ENCODE data around the gene TUBA3E.
"Not testable (repeated sequence)": the region's sequence is repeated elsewhere in the genome, so short reads cannot be mapped to it uniquely, and the experiment has no call there.

The TUBA3E gene

DNA sequence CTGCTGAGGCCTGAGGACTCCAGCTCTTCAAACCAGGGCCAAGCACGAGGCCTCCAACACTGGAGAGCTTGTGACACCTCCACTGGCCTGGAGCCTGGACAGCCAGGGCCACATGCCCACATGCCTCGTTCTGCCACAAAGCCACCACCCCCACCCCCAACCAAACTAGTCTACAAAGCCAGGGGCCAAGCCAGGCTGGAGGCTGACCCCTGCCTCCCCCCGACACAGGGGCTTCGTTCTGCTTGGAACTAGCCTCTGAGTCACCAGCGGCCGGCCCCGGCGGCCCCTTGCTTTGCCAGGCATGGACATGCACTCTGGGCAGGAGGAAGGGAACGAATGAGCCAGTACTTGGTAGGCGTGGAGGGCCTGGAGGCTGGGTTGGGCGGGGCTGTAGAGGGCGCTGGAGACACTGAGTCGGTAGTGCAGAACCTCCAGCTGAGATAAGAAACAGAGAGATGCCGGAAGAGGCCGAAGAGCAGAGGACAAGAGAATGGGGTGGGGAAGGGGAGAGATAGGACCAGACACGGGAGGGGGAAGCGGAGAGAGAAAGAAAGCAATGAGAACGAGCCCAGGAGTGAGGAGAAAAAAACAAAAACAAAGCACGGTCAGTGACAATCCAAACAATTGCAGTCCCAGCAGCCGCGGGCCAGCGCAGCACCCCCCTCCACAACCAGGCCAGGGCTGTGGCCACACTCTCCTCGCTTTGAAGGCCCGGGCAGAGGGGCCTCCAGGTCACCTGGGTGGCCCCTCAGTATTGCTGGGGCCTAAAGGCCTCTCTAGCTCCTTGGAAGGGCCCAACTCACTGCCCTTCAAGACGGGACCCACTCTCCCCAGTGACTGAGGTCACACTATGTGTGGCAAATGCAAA lies 37.2 kb downstream of the TUBA3E start:
- not testable (repeated sequence) for DNase-seq

DNA sequence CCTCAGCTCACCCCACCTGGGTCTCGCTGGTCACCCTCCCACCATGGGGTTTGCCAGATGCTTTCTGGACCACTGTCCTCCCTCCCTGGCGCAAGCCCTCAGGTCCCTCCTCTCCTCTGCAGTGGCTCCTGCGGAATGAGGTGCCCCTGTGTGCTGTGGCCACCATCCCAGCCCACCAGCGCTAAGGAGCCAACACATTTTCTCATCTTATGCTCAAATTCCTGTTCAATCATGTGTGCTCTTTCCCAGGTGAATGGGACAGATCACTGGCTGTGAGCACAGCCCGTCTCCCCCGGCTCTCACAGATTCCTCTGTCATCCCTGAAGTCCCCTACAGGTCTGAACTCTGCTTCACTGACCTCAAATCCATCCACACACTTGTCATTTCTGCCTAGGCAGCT lies 38.1 kb downstream of the TUBA3E start:
- DNase-seq, result no peak

DNA sequence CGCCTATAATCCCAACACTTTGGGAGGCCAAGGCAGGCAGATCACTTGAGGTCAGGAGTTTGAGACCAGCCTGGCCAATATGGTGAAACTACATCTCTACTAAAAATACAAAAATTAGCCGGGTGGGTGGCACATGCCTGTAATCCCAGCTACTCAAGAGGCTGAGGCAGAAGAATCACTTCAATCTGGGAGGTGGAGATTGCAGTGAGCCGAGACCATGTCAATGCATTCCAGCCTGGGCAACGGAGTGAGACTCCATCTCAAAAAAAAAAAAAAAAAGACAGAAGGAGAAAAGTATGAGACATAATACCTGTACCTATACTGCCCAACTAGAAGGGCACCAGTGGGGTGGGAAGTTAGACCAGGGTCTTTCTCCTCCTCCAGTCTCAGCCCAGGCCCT lies 38.9 kb downstream of the TUBA3E start:
- DNase-seq, result not testable (repeated sequence)

DNA sequence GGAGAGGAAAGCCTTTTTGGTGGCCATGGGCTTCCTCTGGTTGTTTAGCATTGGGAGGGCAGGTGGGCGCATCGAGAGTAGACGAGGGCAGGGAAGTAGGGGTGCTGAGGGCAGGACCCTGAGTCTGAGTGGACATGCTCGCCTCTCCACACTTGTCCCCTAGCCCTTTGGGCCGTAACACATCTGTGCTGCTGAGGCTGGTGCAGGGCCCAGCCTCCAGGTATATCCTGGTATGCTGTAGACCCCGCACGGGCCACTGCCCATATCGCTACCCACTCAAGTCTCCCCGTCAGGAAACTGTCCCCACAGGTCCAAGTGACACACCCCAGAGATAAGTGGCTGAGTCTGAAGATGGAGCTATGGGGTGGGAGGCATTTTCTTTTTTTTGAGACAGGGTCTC lies 39.6 kb downstream of the TUBA3E start:
- no peak for DNase-seq

DNA sequence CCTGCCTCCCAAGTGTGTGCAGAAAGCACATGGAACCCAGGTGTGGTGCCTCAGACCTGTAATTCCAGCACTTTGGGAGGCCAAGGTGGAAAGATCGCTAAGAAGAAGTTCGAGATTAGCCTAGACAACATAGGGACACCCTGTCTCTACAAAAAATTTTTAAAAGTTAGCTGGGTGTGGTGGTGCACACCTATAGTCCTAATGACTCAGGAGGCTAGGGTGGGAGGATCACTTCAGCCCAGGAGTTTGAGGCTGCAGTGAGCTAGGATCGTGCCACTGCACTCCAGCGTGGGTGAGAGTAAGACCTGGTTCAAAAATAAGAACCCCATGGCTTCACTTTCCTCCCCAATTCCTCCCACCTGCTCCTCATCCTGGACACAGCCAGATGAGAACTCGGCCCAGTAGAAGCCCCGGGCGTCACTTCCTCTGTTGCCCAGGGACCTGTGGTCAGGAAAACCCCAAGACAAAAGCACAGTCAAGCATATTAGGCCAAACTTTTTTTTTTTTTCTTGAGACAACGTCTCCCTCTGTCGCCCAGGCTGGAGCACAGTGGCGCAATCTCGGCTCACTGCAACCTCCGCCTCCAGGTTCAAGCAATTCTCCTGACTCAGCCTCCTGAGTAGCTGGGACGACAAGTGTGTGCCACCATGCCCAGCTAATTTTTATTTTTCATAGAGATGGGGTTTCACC lies 40.3 kb downstream of the TUBA3E start:
- DNase-seq, result not testable (repeated sequence)

DNA sequence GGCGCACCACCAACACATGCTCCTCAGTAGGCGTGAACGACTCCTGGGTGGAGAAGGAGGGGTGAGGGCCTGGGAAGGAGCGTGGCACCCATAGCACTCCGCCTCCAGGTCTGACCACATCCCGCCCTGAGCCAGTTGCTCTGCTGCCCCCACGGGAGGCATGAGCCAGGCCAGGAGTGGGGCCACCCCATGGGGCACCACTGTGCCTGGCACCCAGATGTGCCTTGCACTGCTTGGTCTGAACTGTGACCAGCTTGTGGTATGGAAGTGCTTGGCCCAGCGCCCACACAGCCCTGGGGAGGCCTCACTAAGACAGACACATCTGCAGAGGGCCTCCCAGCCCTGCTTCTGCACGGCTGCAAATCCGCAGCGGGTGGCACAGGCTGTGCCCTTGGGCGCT lies 40.9 kb downstream of the TUBA3E start:
- DNase-seq, result not testable (repeated sequence)

DNA sequence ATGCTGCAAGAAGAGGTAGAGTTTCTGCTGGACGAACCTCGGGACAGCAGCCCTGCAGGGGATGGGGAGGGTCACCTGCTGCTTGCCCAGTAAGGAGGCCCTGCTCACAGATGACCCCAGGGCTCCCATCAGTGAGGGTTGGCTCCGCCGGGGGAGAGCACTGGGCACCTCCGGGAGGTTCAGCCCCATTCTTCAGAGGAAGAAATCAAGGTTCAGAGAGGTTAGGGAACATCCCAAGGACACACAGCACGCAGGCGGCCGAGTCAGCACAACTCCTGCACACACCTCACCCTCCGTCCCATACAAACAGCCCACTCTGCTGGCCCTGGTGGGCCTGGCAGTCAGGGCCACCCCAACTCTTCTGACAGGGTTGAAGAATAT lies 41.6 kb downstream of the TUBA3E start:
- no peak for DNase-seq

DNA sequence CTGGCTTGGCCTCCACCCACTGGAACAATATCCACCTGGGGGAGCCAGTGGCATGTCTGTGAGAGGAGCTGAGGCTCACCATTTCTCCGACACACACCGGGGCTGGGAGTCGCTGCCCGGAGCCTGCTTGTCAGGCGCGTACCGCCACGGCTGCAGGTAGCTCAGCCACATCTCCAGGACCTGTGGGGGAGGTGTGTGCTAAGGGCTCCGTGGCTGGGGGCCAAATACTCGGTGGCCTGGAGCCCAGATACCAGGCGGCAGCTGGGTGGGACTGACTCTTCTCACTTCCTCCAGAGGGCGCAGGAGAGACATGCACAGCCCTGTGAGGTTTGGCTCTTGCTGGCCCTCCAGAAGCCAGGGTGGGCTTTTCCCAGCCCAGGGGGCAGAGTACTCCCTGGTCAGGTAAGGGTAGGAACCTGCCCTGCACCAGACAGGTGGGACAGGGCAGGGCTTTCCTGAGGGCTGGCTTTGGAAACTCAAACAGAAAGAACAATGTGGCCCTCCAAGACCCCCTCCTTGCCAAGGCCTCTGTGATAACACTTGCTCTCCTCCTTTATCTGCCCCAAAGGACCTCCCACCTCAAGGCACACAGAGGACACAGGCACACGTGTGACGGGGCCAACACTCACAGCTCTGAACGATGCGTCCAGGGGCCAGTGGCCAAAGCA lies 42.1 kb downstream of the TUBA3E start:
- not testable (repeated sequence) for DNase-seq

DNA sequence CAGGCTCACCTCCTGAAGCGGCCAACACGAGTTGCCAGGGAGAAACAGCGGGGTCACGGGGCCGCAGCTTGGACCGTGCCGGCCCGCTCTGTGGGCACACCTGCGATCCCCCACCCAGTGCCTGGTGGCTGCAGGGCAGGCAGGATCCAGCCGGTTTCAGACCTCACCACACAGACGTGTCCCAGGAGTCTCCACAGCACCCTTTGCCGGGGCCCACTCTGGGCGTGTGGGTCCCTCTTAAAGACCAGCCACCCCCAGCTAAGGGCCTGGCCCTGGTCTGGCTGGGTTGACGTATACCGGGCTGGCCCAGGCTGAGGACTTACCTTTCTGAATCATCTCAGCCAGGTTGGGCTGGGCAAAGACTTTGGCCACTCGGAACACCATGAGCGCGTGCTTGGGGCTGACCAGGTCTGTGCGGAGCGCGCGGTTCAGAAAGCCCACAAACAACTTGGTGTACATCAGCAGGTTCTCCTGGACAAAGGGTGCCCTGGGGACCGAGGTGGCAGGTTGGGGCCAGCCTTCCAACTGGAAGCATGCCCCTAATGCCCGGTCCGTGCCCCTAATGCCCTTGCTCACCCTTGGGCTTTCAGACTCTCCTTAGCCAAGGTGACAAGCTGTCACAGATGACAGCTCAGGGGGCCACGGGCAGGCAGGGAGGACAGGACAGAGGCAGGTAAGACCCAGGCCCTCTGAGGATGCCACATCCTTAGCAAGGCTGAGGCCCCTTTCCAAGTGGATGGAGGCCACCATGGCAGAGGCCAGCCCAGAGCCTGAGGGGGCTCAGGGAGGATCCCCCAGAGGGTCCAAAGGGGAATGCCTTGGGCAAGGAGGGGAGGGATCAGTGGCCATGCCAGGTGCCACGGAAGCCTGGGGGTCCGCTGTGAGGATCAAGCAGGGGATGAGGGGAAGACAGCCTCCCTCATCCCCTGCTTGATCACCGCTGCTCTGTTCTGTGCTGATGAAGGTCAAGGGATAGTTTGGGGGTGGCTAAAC lies 43.2 kb downstream of the TUBA3E start:
- no peak for DNase-seq

DNA sequence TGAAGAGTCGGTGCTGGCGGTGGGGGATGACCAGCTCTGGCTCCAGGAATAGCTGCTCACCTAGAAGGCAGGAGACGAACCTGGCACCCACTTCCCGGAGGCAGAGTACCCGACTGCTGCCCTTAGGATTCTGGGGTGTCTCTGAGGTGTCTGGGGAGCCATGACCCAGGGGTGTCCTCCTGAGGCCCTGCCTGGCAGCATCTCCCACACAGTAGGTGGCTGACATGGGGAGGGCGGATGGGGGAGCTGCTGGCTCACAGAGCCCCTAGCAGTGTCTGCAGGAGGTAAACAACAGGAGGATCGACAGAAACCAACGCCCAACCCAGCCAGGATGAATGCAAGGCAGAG lies 43.8 kb downstream of the TUBA3E start:
- DNase-seq, result not testable (repeated sequence)

DNA sequence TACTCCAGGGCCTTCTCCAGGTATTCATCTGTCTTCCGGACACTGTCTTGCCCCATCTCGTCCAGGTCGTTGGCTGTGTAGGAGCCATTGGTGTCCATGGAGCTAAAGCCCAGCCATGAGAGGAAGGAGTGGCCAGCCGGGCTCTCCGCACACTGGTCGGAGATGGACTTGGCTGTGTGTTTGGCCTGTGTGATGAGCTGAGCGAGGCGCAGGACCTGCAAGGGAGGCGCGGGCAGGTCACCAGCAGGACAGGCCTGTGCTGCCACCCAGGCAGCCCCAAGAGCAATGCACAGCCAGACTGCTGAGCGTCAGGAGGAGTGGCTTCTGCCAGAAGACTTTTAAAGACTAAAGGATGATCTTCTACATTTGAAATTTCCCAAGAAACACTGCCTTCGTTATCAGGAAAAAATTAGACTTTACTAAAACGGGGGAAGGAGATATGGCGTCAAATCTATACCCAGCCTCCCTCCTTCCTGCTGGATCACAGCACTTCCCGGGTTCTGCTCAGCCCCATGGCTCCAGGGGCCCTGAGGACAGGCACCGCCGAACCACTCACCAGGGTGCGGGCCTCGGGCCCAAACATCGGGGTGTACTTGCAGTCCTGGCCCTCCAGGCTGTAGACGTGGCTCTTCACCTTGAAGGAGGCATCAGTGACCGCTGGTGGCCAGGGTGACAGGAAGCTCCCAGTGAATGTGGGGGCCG lies 44.4 kb downstream of the TUBA3E start:
- DNase-seq, result not testable (repeated sequence)

DNA sequence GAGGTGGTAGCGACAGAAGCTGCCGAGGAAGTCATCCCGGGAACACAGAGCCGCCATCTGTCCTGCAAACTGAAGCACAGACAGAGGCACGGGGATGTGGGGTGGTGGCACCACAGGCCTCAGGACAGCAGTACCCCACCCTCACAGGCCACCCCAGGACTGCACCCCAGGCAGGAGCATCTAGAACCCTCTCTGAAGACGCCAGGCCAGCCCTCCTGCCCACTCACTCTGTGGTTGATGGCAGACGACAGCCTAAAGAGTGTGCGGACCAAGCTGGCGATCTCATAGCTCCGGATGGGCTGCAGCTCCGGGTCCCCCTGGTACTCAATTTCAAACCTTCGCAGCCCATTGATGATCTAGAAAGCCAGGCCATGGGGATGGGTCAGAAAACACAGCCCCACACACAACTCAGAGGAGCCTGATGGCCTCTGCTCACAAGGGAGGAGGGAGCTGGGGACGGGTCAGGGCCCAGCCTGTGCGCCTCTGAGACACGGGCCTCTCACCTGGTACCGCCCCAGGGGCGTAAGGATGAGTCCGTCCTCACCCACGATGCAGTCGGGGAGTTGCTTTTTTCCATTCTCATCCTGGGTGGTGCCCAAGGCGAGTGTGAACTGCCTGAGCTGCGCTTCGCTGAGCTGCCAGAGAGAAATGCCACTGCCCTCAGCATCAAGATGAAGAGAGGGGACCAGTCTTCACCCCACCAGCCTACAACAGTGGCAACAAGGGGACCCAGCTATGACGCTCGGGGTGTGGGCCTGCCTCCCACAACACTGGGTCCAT lies 45.2 kb downstream of the TUBA3E start:
- no peak for DNase-seq

DNA sequence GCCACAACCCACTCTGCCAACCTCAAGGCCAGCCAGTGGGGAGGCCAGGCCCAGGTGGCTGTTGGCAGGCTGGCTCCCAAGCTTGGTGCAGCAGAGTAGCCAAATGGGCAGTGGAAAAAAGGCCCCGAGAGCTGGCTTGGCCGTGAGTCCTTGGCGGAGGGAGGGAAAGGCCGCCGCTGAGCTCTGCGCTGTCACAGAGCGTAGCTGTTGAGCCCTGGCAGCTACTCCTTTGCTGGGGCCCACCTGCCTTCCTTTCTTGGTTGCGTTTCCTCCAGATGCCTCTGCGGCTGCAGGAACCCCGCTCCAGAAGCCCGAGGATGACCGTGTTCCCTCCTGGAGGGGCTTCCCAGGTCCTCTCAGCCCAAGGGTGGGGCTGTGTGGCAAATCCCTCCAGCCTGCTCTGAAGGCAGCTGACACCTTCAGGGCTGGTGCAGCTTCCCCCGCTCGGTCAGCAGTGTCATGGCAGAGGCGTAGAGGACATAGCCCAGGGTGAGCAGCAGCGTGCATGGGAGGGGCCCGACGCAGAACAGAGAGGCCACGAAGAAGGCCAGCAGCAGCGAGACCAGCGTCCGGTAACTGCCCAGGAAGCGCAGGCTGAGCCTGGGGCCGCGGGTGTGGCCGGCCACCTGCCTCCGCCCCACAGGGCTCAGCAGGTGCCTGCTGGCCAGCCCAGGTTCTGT lies 46.0 kb downstream of the TUBA3E start:
- DNase-seq, result not testable (repeated sequence)

DNA sequence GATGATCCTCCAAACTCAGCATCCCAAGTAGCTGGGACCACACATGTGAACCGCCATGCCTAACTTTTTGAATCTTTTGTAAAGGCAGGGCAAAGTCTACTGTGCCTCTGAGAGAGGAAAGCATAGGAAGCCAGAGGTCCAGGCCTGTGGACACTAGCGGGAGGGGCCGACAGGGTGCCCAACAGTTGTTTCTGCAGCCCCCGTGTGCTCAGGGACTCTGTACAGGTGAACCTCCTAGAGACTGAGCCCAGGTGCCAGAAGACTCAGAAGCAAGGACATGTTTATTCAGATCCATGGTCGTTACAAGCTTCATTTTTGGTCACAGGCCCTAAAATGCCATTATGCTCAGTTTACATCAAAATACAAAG lies 47.1 kb downstream of the TUBA3E start:
- not testable (repeated sequence) for DNase-seq

DNA sequence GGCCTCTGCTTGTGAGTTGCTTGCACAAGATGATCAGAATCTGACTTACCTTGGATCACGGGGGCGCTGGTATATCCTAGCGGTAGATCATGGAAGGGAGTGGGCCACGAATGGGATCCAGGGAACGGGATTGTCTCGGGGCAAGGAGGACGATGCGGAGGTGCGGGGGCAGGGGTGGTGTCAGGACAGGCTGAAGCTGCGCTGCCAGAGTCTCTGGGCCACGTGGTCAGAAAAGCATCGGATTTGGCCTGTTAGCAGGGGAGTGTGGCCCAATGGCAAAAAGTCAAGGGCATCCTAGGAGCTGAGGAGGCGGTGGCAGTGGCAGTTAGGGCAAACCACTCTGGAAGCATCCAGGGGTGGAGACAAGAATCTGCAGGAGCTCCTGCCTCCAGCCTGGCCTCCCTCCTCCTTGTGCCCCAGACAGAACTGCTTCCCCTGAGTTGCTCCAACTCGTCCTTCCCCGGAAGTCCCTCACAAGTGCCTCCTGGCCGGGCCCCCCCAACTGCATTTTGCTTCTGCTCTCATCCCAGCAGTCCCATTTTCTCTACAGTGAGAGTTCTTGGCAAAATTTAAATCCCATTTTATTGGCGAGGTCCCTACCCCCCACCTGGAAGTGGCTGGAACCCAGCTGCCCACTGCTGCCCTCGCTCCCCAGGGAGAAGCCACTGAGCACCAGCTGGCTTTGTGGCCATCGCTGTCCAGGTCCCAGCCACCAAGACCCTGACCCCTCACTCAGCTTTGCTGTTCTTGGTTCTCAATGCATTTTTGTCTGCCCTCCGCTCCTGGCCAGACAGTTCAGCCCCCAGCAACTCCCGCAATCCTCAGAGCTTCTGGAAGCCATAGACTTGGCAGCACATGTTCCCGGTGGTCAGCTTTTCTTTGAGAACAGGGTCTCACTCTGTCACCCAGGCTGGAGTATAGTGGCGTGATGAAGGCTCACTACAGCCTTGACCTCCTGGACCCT lies 47.8 kb downstream of the TUBA3E start:
- no peak for DNase-seq

DNA sequence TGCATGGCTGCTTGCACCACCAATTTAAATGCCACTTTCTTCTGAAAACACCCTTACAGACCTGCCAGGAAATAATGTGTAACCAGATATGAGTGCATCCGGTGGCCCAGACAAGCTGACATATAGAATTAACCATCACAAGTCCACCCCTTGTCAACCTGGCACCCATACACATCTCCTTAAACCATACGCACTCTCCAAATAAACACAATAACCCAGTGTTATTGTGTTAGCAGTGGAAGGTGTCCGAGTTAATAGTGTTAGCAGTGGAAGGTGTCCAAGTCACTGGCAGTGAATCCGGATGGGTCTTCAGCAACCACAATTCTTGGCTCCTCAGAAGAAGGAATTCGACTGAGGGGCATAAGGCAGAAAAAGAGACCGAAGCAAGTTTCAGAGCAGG lies 49.7 kb downstream of the TUBA3E start:
- not testable (repeated sequence) for DNase-seq

DNA sequence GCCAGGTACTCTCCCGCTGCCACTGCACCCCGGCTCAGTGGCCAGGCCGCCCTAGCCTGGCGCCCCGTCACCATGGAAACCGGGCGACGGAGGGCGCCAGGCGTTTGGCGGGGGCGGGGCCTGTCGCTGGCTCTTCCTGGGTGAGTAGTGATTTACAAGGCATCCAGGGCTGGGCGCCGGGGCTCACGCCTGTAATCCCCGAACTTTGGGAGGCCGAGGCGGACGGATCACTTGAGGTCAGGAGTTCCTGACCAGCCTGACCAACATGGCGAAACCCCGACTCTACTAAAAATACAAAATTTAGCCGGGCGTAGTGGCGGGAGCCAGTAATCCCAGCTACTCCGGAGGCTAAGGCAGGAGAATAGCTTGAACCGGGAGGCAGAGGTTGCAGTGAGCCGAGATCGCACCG lies 53.2 kb downstream of the TUBA3E start, which contains the start of gene CCDC74B:
Gene CCDC74B (minus strand): TSS at position 107 of the 409 bp plus-strand sequence. CDS start 116 bp downstream, outside the sequence.
- not testable (repeated sequence) for DNase-seq

DNA sequence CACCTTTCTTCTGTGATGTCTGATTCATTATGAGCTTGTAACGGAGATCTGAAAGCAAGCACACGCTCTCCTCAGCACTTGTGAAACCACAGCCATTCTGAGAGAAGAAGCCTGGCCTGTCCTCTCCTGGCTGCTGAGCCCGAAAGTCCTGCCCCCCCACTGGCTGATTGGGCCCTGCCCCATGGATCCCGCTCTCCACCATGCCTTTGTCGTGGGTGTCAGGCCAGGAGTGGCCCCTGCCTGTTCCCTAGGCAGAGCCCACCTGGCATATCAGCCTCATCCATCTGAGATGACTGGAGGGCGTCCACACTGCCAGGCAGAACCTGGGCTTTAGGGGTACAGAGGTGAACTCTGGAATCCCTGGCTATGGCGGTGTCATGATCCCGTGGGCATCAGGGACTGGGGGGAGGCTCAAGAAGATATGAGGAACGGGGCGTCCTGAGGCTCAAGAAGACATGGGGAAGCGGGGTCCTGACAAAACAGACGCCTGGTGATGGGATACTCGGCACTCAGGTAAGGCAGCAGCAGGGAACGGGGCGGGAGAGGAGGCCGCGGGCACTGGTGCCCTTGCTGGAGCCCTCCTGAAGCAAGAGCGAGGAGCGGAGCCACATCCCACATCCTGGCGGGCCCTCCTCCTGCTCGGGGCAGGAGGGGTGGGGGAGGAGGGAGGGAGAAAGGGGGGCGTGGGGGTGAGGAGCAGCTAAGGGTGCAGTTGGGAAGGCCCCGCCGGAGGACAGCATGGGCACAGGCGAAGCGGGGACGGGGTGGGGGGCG lies 54.8 kb downstream of the TUBA3E start:
- DNase-seq, result not testable (repeated sequence)
